Mesothelial cell of epicardium (in vitro differentiated cells): ENCODE measurements around the gene LPAR5. TPM values are rescaled to one million over a fixed set of nuclear protein-coding genes. Genes with fewer than 3 reads are reported as not detected.

ENCODE experiments used
- DNase-seq, 2 experiments: peaks; one replicate each; pipeline ENCODE4 v3.0.0; 2021; ENCODE audit warnings: low spot score in 2 of 2; ENCODE audit not compliant: unreplicated experiment in 2 of 2
- H3K27ac Mint-ChIP-seq: 2 replicates; pipeline ENCODE4 v1.8.0; 2021; ENCODE audit warnings: mixed read lengths
- H3K27me3 Mint-ChIP-seq: 2 replicates; pipeline ENCODE4 v1.8.0; 2021; ENCODE audit warnings: low read depth, mixed read lengths
- H3K36me3 Mint-ChIP-seq: 2 replicates; pipeline ENCODE4 v1.8.0; 2021; ENCODE audit warnings: mixed read lengths
- H3K4me1 Mint-ChIP-seq: 2 replicates; pipeline ENCODE4 v1.8.0; 2021; ENCODE audit warnings: mixed read lengths
- H3K4me3 Mint-ChIP-seq: 2 replicates; pipeline ENCODE4 v1.8.0; 2021; ENCODE audit warnings: mild to moderate bottlenecking, moderate library complexity, mixed read lengths
- H3K9me3 Mint-ChIP-seq: 2 replicates; pipeline ENCODE4 v1.8.0; 2021; ENCODE audit warnings: mixed read lengths
- total RNA-seq: library from RNA; stranded (reverse); gene quantifications from 3 replicates; pipeline ENCODE4 v1.2.1, GENCODE V29; 2021
- TF ChIP-seq, protein P1 (sequence below): fragments of 200-600 bp; sonication (generic); IDR thresholded peaks from one replicate; pipeline ENCODE4 v1.5.0; 2021; ENCODE audit warnings: antibody characterized with exemption; ENCODE audit not compliant: unreplicated experiment

LPAR5 gene
- total RNA-seq: 1.3 to 1.7 TPM (median 1.3 TPM) in 3 replicates

DNA sequence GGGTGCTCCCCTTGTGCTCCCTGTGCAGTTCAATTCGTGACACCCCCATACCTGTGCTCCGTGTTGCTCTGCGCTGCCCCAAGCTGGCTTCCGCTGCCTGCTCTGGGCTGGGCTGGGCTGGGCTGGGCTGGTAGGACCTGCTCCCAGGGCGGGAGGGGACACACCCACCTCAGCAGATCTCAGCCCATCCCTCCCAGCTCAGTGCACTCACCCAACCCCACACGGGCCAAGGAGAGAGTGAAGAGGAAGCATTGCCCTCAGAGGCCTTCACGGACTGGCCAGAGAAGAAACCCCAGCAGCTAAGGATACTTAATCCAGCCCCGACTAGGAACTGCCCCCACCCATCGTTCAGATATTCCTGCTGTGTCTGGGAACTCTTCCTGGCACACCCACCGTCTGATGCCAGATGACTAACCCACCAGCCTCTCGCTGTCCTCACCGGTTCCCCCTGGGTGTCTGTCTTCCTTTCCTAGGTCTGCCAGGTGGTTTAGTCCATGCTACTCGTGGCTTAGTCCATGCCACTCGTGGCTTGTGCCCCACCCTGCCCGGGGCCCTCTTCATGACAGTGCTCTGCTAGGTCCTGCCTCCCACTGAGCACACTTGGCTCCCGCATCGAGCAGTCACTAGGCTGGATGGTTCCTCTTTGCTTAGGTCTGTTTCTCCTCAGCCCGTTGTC is at the start of gene LPAR5:
Gene LPAR5, minus strand, starts transcription at position 104 of the 676 bp plus-strand sequence. CDS start 14,711 bp downstream, outside the sequence.
- DNase-seq: no peak
- Mint-ChIP-seq H3K4me3 (no peak within 1 kb of the TSS), H3K36me3 (no peaks in the 10 kb centered on the region), H3K27me3 (peaks cover 4% of the 10 kb centered on the region), H3K27ac (peak within 1 kb of the TSS; percentile 51), H3K9me3 (no peaks in the 10 kb centered on the region), H3K4me1 (peaks cover 40% of the 10 kb centered on the region)
- TF ChIP-seq, protein P1, sequence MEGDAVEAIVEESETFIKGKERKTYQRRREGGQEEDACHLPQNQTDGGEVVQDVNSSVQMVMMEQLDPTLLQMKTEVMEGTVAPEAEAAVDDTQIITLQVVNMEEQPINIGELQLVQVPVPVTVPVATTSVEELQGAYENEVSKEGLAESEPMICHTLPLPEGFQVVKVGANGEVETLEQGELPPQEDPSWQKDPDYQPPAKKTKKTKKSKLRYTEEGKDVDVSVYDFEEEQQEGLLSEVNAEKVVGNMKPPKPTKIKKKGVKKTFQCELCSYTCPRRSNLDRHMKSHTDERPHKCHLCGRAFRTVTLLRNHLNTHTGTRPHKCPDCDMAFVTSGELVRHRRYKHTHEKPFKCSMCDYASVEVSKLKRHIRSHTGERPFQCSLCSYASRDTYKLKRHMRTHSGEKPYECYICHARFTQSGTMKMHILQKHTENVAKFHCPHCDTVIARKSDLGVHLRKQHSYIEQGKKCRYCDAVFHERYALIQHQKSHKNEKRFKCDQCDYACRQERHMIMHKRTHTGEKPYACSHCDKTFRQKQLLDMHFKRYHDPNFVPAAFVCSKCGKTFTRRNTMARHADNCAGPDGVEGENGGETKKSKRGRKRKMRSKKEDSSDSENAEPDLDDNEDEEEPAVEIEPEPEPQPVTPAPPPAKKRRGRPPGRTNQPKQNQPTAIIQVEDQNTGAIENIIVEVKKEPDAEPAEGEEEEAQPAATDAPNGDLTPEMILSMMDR: no peak

DNA sequence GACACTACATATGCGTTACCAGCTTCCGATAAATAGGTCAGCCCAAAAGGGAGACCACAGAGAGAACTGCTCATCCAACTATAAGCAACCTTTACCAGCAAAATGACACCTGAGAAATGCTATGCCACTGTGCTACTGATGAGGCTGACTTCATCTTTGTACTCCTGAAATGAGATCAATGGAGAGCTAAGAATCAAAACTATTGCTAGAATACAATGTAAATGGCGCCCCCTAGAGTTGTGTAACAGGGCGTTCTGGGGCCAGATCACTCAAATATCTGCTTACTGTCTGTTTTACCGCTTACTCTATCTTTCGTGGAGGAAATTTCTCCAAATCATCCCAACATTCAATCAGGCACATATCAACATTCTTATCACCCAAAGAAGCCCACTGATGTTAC is 48.9 kb upstream of the LPAR5 start:
- peak overlapping the region; percentile 30 for H3K27ac Mint-ChIP-seq
- H3K4me3 Mint-ChIP-seq: no peak overlapping the region
- TF ChIP-seq, protein P1: peak; percentile 31
- H3K9me3 Mint-ChIP-seq: no peaks in the 10 kb centered on the region
- no peak for DNase-seq
- H3K36me3 Mint-ChIP-seq: peaks cover 8% of the 10 kb centered on the region
- H3K4me1 Mint-ChIP-seq: peaks cover 25% of the 10 kb centered on the region
- H3K27me3 Mint-ChIP-seq: no peaks in the 10 kb centered on the region

DNA sequence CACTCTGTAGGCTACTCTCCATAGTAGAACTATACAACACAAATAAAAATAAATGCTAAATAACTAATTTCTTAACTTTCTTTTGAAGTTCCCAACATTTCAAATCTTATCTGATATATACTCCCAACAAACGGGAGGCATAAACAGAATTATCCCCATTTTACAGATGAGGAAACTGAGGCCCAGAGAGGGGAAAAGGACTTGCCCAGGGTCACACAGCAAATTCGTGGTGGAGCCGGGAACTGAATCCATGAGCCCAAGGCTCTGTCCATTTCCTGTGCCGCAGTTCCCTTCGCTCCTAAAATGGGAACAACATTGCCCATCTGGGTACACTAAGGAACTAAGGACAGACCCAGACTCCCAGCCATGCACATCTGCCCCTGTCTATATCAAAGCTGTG is 41.2 kb upstream of the LPAR5 start:
- TF ChIP-seq, protein P1: no peak
- Mint-ChIP-seq H3K9me3 (no peaks in the 10 kb centered on the region), H3K27me3 (no peaks in the 10 kb centered on the region), H3K4me3 (no peak overlapping the region), H3K36me3 (peaks cover 41% of the 10 kb centered on the region), H3K4me1 (no peaks in the 10 kb centered on the region), H3K27ac (no peak overlapping the region)
- DNase-seq: no peak

DNA sequence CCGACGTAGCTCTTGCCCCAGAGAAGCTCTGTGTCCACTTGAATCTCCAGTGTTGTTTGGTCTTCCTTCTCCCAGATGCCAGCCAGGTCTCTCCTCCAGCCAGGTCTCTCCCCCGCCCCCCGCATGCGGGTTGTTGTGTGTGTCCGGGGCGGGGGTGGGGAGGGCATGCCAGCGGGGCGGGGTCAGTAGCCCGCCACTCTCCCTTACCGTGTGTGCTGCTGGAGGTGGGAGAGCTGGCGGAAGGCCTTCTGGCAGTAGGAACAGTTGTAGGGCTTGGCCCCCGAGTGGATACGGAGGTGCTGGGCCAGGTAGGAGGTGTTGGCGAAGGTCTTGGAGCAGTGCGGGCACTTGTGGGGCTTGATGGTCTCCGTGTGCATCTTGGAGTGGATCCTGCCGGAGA is 36.4 kb upstream of the LPAR5 start:
- DNase-seq: no peak
- Mint-ChIP-seq H3K27ac (no peak overlapping the region), H3K4me3 (no peak overlapping the region), H3K4me1 (no peaks in the 10 kb centered on the region), H3K27me3 (no peaks in the 10 kb centered on the region), H3K9me3 (no peaks in the 10 kb centered on the region), H3K36me3 (peaks cover 45% of the 10 kb centered on the region)
- TF ChIP-seq, protein P1: no peak

DNA sequence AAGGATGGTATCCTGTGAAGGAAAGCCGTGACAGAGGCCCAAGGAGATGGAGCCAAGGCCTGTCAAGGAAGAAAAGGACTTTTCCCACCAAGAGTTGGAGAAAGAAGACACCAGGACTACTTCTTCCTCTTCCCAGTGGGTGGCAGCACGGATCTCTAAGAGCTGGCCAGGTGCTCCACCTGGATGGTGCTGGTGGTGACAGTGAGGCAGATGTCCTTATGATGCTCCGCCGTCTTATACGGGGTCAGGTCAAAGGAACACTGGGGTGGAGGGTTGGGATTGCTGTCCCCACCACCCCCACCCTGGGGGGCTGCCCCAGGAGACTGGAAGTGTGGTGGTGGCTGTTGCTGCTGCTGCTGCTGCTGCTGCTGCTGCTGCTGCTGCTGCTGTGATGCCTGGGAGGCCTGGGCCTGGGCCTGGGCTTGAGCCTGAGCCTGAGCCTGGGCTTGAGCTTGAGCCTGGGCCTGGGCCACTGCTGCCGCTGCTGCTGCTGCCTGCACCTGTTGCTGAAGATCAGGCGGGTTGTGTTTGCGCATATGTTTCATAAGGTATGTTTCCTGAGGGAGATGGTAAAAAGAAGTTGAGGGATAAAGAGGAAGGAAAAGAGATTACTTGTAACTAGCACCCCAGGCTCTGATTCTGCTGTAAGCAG is 31.9 kb upstream of the LPAR5 start:
- no peaks in the 10 kb centered on the region for H3K9me3 Mint-ChIP-seq
- DNase-seq: no peak
- H3K27ac Mint-ChIP-seq: no peak overlapping the region
- peaks cover 32% of the 10 kb centered on the region for H3K36me3 Mint-ChIP-seq
- H3K4me1 Mint-ChIP-seq: peaks cover 7% of the 10 kb centered on the region
- no peaks in the 10 kb centered on the region for H3K27me3 Mint-ChIP-seq
- H3K4me3 Mint-ChIP-seq: no peak overlapping the region
- TF ChIP-seq, protein P1: no peak
